ENCODE measurements around the gene SLC39A13. TPM values are rescaled to one million over a fixed set of nuclear protein-coding genes. Genes with fewer than 3 reads are reported as not detected.
A peak's percentile ranks its signal among the peaks of the same experiment; 100 is the strongest.

SLC39A13 gene
- total RNA-seq, 1 donor from 2014 or later: 124 TPM

GRCh38 chr11:47414685-47415070, 6.3 kb downstream of the SLC39A13 start:
- Mint-ChIP-seq H3K4me3 (ENCODE audit: unreplicated experiment) (no peak overlapping the region), H3K27ac (ENCODE audit: unreplicated experiment) (peak overlapping the region; percentile 91), H3K9me3 (ENCODE audit: low read depth) (no peaks in the 10 kb centered on the region), H3K4me1 (ENCODE audit: low read depth) (peaks cover 49% of the 10 kb centered on the region), H3K36me3 (ENCODE audit: low read depth) (peaks cover 17% of the 10 kb centered on the region), H3K27me3 (ENCODE audit: low read depth) (no peaks in the 10 kb centered on the region)
- peak; percentile 94 for DNase-seq (ENCODE audit: low spot score)
- no peak for TF ChIP-seq CTCF (IDR thresholded peaks at IDR 0.05)

- peak overlapping the region; percentile 2 for H3K4me3 Mint-ChIP-seq (ENCODE audit: unreplicated experiment)
- no peaks in the 10 kb centered on the region for H3K27me3 Mint-ChIP-seq (ENCODE audit: low read depth)
- no peak for DNase-seq (ENCODE audit: low spot score)
- H3K9me3 Mint-ChIP-seq (ENCODE audit: low read depth): no peaks in the 10 kb centered on the region
- H3K4me1 Mint-ChIP-seq (ENCODE audit: low read depth): peaks cover 45% of the 10 kb centered on the region
- H3K27ac Mint-ChIP-seq (ENCODE audit: unreplicated experiment): peak overlapping the region; percentile 91
- TF ChIP-seq CTCF (IDR thresholded peaks at IDR 0.05): no peak
- peaks cover 22% of the 10 kb centered on the region for H3K36me3 Mint-ChIP-seq (ENCODE audit: low read depth)
Observed at GRCh38 chr11:47415091-47415854, 6.9 kb downstream of the SLC39A13 start.

- H3K27ac Mint-ChIP-seq (ENCODE audit: unreplicated experiment): peak overlapping the region; percentile 91
- no peak for TF ChIP-seq CTCF (IDR thresholded peaks at IDR 0.05)
- peak; percentile 95 for DNase-seq (ENCODE audit: low spot score)
- peaks cover 24% of the 10 kb centered on the region for H3K36me3 Mint-ChIP-seq (ENCODE audit: low read depth)
- no peak overlapping the region for H3K4me3 Mint-ChIP-seq (ENCODE audit: unreplicated experiment)
- no peaks in the 10 kb centered on the region for H3K9me3 Mint-ChIP-seq (ENCODE audit: low read depth)
- peaks cover 43% of the 10 kb centered on the region for H3K4me1 Mint-ChIP-seq (ENCODE audit: low read depth)
- no peaks in the 10 kb centered on the region for H3K27me3 Mint-ChIP-seq (ENCODE audit: low read depth)
Observed at GRCh38 chr11:47415949-47416472, 7.6 kb downstream of the SLC39A13 start.

GRCh38 chr11:47417712-47418111, 9.3 kb downstream of the SLC39A13 start:
- no peaks in the 10 kb centered on the region for H3K9me3 Mint-ChIP-seq (ENCODE audit: low read depth)
- no peak overlapping the region for H3K4me3 Mint-ChIP-seq (ENCODE audit: unreplicated experiment)
- H3K36me3 Mint-ChIP-seq (ENCODE audit: low read depth): peaks cover 30% of the 10 kb centered on the region
- no peak for DNase-seq (ENCODE audit: low spot score)
- TF ChIP-seq CTCF (IDR thresholded peaks at IDR 0.05): no peak
- H3K4me1 Mint-ChIP-seq (ENCODE audit: low read depth): peaks cover 40% of the 10 kb centered on the region
- peak overlapping the region; percentile 65 for H3K27ac Mint-ChIP-seq (ENCODE audit: unreplicated experiment)
- H3K27me3 Mint-ChIP-seq (ENCODE audit: low read depth): no peaks in the 10 kb centered on the region

GRCh38 chr11:47418454-47419259, 10.3 kb downstream of the SLC39A13 start:
- peaks cover 27% of the 10 kb centered on the region for H3K36me3 Mint-ChIP-seq (ENCODE audit: low read depth)
- no peak overlapping the region for H3K27ac Mint-ChIP-seq (ENCODE audit: unreplicated experiment)
- no peak for DNase-seq (ENCODE audit: low spot score)
- no peaks in the 10 kb centered on the region for H3K27me3 Mint-ChIP-seq (ENCODE audit: low read depth)
- no peak overlapping the region for H3K4me3 Mint-ChIP-seq (ENCODE audit: unreplicated experiment)
- no peak for TF ChIP-seq CTCF (IDR thresholded peaks at IDR 0.05)
- H3K4me1 Mint-ChIP-seq (ENCODE audit: low read depth): peaks cover 34% of the 10 kb centered on the region
- no peaks in the 10 kb centered on the region for H3K9me3 Mint-ChIP-seq (ENCODE audit: low read depth)
